ENCODE results near the gene QDPR. TPM values are rescaled to one million over a fixed set of nuclear protein-coding genes. Genes with fewer than 3 reads are reported as not detected.

QDPR gene
- total RNA-seq, 2 donors from 2014 or later = 7.3 to 13.8 TPM

DNA sequence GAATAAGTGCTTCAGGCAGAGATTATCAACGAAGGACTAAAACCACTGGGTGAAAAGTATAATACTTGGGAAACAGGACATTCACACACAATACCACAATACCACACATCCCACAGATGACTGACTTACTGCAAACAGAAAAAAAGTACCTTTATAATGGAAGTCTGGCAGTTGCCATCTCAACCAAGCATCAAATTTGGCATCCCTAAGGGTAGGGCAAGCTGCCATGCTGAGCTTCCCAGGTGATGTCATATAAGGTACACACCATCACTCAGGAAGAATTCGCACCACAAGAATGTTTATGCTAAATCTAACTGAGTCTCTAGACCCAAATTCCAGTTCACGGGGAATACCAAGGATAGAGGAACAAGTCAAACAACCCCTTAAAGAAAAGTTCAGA is 9.1 kb downstream of the QDPR start:
- Histone ChIP-seq H3K4me1 (no peaks in the 10 kb centered on the region), H3K9me3 (no peaks in the 10 kb centered on the region), H3K4me3 (no peak overlapping the region), H3K27me3 (no peaks in the 10 kb centered on the region), H3K27ac (no peak overlapping the region), H3K36me3 (replicated peaks in 1 of 2; ENCODE audit: insufficient read depth in 1 of 2, low read depth in 2 of 2) (peaks cover 0 to 7% of the 10 kb centered on the region in 2 donors)
- 81 to 89% methylated on average over 3 of the region's 3 CpGs for WGBS, 2 donors
- no peak for ATAC-seq
- intact Hi-C loops (cut with DNase I) = no loop called here
- no peak for DNase-seq
- TF ChIP-seq, protein P1, sequence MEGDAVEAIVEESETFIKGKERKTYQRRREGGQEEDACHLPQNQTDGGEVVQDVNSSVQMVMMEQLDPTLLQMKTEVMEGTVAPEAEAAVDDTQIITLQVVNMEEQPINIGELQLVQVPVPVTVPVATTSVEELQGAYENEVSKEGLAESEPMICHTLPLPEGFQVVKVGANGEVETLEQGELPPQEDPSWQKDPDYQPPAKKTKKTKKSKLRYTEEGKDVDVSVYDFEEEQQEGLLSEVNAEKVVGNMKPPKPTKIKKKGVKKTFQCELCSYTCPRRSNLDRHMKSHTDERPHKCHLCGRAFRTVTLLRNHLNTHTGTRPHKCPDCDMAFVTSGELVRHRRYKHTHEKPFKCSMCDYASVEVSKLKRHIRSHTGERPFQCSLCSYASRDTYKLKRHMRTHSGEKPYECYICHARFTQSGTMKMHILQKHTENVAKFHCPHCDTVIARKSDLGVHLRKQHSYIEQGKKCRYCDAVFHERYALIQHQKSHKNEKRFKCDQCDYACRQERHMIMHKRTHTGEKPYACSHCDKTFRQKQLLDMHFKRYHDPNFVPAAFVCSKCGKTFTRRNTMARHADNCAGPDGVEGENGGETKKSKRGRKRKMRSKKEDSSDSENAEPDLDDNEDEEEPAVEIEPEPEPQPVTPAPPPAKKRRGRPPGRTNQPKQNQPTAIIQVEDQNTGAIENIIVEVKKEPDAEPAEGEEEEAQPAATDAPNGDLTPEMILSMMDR (IDR thresholded peaks at IDR 0.05) = no peak
- TF ChIP-seq POLR2A (IDR thresholded peaks at IDR 0.05) = no peak

DNA sequence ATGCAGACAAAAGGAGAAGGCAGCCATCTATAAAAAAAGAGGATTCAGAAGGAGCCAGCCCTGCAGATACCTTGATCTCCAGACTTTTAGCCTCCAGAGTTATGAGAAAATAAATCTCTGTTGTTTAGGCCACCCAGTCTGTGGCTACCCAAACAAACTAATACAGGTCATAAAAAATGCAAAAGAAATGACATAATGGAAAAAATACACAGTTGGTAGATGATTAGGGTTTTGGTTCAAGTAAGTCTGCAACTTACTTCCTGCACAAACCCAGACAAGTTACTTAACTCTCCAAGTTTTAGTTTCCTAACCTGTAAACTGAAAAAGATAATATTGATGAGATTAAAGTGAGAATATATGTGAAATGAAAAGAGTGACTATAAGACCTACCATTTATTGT is 11.3 kb downstream of the QDPR start:
- no peak for TF ChIP-seq POLR2A (IDR thresholded peaks at IDR 0.05)
- TF ChIP-seq, protein P1 (IDR thresholded peaks at IDR 0.05) = no peak
- H3K4me3 ChIP-seq = no peak overlapping the region
- H3K9me3 ChIP-seq = no peaks in the 10 kb centered on the region
- ATAC-seq (no peak), DNase-seq (no peak)
- H3K36me3 ChIP-seq (replicated peaks in 1 of 2; ENCODE audit: insufficient read depth in 1 of 2, low read depth in 2 of 2) = peaks cover 0 to 7% of the 10 kb centered on the region in 2 donors
- intact Hi-C loops (cut with DNase I) = no loop called here
- H3K27ac ChIP-seq = no peak overlapping the region
- no peaks in the 10 kb centered on the region for H3K27me3 ChIP-seq
- no peaks in the 10 kb centered on the region for H3K4me1 ChIP-seq

DNA sequence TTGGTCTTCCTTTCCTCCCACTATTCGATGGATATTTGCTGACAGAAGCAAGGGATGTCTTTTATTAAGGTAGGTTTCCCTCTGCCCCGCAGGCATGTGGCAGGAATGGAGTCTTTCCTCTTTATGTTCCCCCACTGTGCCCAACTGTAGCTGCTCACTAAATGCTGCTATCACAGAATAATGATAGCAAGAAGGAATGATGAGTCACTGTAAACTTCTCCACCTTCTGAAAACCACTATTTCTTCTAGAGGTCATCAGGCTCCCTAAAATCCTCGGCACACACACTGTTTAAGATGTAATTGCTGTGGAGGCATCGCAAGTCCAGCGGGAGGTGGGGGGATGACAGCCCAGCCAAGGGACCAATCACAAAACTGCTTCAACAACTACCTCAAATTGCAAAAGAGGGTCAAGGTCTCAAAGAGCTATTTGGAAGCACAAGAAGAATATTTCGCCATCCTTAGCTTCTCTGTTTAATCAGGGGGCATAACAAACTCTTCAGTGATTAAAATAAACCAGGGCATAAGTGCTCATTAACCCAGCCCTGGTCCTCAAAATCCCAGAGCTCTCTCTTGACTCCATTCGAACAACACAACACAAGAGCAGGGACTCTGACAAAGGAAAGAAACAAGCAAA is 13.9 kb downstream of the QDPR start:
- TF ChIP-seq, protein P1 (IDR thresholded peaks at IDR 0.05) = no peak
- no peak for TF ChIP-seq POLR2A (IDR thresholded peaks at IDR 0.05)
- H3K36me3 ChIP-seq (replicated peaks in 1 of 2; ENCODE audit: insufficient read depth in 1 of 2, low read depth in 2 of 2) = peaks cover 0 to 7% of the 10 kb centered on the region in 2 donors

GRCh38 chr4:17494258-17495190 is 17.4 kb downstream of the QDPR start:
- Histone ChIP-seq H3K4me1 (peaks cover 20% of the 10 kb centered on the region), H3K4me3 (no peak overlapping the region), H3K36me3 (replicated peaks in 1 of 2; ENCODE audit: insufficient read depth in 1 of 2, low read depth in 2 of 2) (peaks cover 0 to 1% of the 10 kb centered on the region in 2 donors), H3K9me3 (no peaks in the 10 kb centered on the region), H3K27ac (no peak overlapping the region), H3K27me3 (no peaks in the 10 kb centered on the region)
- 83 to 86% methylated on average over 7 to 10 of the region's 10 CpGs for WGBS, 2 donors
- DNase-seq (no peak), ATAC-seq (no peak)
- no peak for TF ChIP-seq POLR2A (IDR thresholded peaks at IDR 0.05)
- TF ChIP-seq, protein P1 (IDR thresholded peaks at IDR 0.05) = no peak
- intact Hi-C loops (cut with DNase I) = no loop called here

More for the DNA sequence above, 13.9 kb downstream of the QDPR start:
- 85 to 86% methylated on average over 7 of the region's 7 CpGs for WGBS, 2 donors
- H3K4me3 ChIP-seq = no peak overlapping the region
- no peaks in the 10 kb centered on the region for H3K4me1 ChIP-seq
- H3K27me3 ChIP-seq = no peaks in the 10 kb centered on the region
- no peak for DNase-seq
- intact Hi-C loops (cut with DNase I) = no loop called here
- no peaks in the 10 kb centered on the region for H3K9me3 ChIP-seq
- ATAC-seq = no peak
- no peak overlapping the region for H3K27ac ChIP-seq
